Lung (tissue), 12 donors: ENCODE results near the gene CD22. TPM values are rescaled to one million over a fixed set of nuclear protein-coding genes. Genes with fewer than 3 reads are reported as not detected.
A peak's percentile ranks its signal among the peaks of the same experiment; 100 is the strongest.

Experiments used
- ATAC-seq: fragments of 200-7000 bp; cut with Tn5 transposase; one replicate; pipeline ENCODE4 v1.9.1; 2020; ENCODE audit warnings: moderate number of reproducible peaks; ENCODE audit not compliant: insufficient read depth, low FRiP score
- DNase-seq, 3 donors: peaks; one replicate each; pipeline ENCODE4 v3.0.0-alpha.2; 2013 to 2017
- H3K27ac ChIP-seq, 2 donors: one replicate each; pipeline ENCODE4 v1.5.1; 2013; ENCODE audit warnings: mild to moderate bottlenecking in 2 of 2, moderate library complexity in 2 of 2, control low read depth in 1 of 2, inconsistent platforms in 1 of 2, low read depth in 1 of 2, low read length in 1 of 2
- H3K27me3 ChIP-seq, 3 donors: one replicate each; pipeline ENCODE4 v1.5.1; 2013; ENCODE audit warnings: low read length in 2 of 3; ENCODE audit not compliant: control insufficient read depth in 3 of 3, insufficient read depth in 3 of 3
- H3K36me3 ChIP-seq, 4 donors: one replicate each; pipeline ENCODE4 v1.5.1; 2013; ENCODE audit warnings: low read length in 4 of 4, mild to moderate bottlenecking in 1 of 4, moderate library complexity in 1 of 4; ENCODE audit not compliant: control insufficient read depth in 4 of 4, insufficient read depth in 4 of 4
- H3K4me1 ChIP-seq, 5 donors: one replicate each; pipeline ENCODE4 v1.5.1; 2013; ENCODE audit warnings: low read length in 5 of 5, mild to moderate bottlenecking in 2 of 5, moderate library complexity in 1 of 5; ENCODE audit not compliant: control insufficient read depth in 5 of 5, insufficient read depth in 5 of 5
- H3K4me3 ChIP-seq: one replicate; pipeline ENCODE4 v1.5.1; 2013; ENCODE audit warnings: mild to moderate bottlenecking, control low read depth, moderate library complexity
- H3K9ac ChIP-seq, 2 donors: one replicate each; pipeline ENCODE4 v1.5.1; 2013; ENCODE audit warnings: low read length in 2 of 2, control low read depth in 1 of 2; ENCODE audit not compliant: insufficient read depth in 1 of 2
- H3K9me3 ChIP-seq, 4 donors: one replicate each; pipeline ENCODE4 v1.5.1; 2013; ENCODE audit warnings: low read length in 3 of 4, mild to moderate bottlenecking in 1 of 4, moderate library complexity in 1 of 4; ENCODE audit not compliant: control insufficient read depth in 4 of 4, insufficient read depth in 3 of 4
- WGBS, 2 donors: extraction: QIAGEN DNeasy Blood & Tissue Kit; methylation state at CpG; one replicate each; pipeline ENCODE4 v1.1.7; 2013; 5-methylcytosine and 5-hydroxymethylcytosine counted together
- polyA plus RNA-seq, 2 donors: library from polyadenylated mRNA; stranded (reverse); fragments of 200-250 nt; gene quantifications; one replicate each; pipeline ENCODE4 v1.2.1, GENCODE V29; 2013
- total RNA-seq, 2 donors: library from RNA; depleted of rRNA in 1 of 2; stranded (reverse); fragments of >200 nt in 1 of 2; gene quantifications; one replicate each; pipeline ENCODE4 v1.2.1, GENCODE V29; 2014 to 2021
- TF ChIP-seq, protein P1 (sequence below): IDR thresholded peaks from 2 replicates; pipeline ENCODE4 v1.5.1; 2012; ENCODE audit warnings: mild to moderate bottlenecking; ENCODE audit errors: control extremely low read depth, extremely low read depth
- donor health status: control.
- donor health status: control.
- donor health status: Bipolar disorder and iron deficiency.
- donor health status: healthy.
- donor health status: DM: yes; HTN: yes; CAD: no.

CD22 gene
- total and polyA plus RNA-seq, 4 donors = 4.7 to 53.8 (median 30.7) TPM

DNA sequence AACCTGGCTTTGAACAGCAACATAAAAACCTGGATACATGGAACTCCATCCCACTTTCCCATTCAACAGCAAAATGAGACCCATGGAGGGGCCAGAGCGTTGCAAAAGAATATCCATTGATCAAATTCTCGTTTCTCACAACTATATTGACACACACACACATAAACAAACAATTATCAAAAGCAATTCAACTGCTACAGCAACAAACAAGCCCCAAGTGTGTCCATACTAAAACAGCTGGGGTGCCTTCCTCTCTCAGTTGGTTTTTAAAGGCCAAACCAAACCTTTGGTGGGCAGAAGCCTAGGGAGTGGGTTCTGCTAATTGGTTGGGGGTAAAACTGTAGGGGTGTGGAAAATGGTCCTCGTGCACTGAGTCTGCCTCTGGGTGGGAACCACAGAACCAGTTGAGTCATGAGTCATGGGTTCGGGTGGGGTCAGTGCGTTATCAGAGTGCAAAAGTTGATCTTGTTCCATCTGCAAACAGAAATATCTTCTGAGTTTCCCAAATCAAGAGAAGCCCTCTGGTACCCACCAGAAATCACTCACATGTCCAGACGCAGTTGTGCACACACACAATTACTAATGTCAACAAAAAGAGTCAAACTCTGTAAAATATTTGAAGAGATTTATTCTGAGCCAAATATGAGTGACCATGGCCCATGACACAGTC, 60.3 kb downstream of the CD22 start:
- no peaks in the 10 kb centered on the region for H3K27me3 ChIP-seq
- ATAC-seq = no peak
- no peak overlapping the region for H3K9ac ChIP-seq
- no peaks in the 10 kb centered on the region for H3K4me1 ChIP-seq
- no peaks in the 10 kb centered on the region for H3K9me3 ChIP-seq
- TF ChIP-seq, protein P1, sequence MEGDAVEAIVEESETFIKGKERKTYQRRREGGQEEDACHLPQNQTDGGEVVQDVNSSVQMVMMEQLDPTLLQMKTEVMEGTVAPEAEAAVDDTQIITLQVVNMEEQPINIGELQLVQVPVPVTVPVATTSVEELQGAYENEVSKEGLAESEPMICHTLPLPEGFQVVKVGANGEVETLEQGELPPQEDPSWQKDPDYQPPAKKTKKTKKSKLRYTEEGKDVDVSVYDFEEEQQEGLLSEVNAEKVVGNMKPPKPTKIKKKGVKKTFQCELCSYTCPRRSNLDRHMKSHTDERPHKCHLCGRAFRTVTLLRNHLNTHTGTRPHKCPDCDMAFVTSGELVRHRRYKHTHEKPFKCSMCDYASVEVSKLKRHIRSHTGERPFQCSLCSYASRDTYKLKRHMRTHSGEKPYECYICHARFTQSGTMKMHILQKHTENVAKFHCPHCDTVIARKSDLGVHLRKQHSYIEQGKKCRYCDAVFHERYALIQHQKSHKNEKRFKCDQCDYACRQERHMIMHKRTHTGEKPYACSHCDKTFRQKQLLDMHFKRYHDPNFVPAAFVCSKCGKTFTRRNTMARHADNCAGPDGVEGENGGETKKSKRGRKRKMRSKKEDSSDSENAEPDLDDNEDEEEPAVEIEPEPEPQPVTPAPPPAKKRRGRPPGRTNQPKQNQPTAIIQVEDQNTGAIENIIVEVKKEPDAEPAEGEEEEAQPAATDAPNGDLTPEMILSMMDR = no peak
- 71 to 84% methylated on average over 6 of the region's 6 CpGs for WGBS, 2 donors
- H3K27ac ChIP-seq = no peak overlapping the region
- no peaks in the 10 kb centered on the region for H3K36me3 ChIP-seq
- no peak overlapping the region for H3K4me3 ChIP-seq
- DNase-seq = no peak

DNA sequence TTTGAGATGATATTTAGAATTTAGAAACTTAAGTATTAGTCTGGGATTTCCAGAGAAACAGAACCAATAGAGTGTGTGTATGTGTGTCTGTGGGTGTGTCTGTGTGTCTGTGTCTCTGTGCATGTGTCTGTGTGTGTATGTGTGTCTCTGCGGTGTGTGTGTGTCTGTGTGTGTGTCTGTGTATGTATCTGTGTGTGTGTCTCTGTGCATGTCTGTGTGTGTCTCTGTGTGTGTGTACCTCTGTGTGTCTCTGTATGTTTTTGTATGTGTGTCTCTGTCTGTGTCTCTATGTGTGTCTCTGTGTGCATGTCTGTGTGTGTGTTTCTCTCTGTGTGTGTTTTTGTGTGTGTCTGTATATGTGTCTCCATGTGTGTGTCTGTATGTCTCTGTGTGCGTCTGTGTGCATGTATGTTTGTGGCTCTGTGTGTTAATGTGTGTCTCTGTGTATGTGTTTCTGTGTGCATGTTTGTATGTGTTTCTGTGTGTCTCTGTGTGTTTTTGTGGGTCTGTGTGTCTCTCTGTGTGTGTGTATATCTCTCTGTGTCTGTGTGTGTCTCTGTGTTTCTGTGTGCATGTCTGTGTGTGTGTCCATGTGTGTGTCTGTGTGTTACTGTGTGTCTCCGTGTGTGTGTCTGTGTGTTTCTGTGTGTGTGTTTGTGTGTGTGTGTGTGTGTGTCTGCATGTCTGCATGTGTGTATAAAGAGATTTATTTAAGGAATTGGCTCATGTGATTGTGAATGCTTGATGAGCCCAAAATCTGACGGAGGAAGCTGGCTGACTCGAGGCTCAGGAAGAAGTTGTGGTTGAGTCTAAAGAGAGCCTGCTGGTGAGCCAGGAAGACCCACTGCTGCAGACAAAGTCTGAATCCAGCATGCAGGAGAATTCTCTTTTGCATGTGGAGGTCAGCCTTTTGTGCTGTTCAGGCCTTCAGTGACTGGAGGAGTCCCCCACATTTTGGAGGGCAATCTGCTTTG, 64.0 kb downstream of the CD22 start:
- no peaks in the 10 kb centered on the region for H3K27me3 ChIP-seq
- 62 to 68% methylated on average over 5 of the region's 5 CpGs for WGBS, 2 donors
- peaks cover 0 to 5% (median 0%) of the 10 kb centered on the region in 5 donors for H3K4me1 ChIP-seq

DNA sequence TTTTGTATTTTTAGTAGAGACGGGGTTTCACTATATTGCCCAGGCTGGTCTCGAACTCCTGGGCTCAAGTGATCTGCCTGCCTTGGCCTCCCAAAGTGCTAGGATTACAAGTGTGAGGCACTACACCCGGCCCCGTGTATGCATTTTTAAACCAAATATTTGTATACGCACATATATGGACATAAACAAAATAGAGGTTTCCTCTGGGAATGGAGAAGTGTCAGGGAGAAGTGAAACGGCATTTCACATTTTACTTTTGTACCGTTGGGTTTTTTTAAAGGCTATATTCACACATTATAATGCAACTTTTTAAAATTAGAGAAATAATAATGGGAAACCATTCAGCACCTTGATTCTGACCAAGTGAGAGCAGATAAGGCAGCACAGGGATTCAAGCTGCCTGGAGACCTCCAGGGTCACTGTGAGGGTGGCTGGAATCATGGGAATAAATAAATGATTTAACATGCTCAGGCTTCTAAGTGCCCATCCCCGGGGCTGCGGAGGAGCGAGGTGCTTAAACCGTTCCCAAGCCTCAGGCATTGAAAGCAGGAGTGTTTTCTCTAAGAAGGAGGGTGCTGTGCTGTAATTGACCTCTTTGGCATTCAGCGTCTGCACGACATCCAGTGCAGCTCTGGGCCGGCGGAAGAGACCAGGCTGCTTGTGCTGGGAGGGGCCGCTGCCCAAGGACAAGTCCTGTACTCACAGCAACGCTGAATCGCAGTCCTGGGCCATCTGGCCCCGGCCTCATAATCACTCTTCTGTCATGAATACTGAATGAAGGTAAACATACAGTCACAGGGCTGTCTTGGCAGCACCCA, 66.6 kb downstream of the CD22 start:
- ATAC-seq = no peak
- H3K4me1 ChIP-seq = peaks cover 0 to 5% (median 0%) of the 10 kb centered on the region in 5 donors
- TF ChIP-seq, protein P1 = no peak
- no peak overlapping the region for H3K4me3 ChIP-seq
- DNase-seq = peak in 1 of 3 donors; percentile 37
- H3K27me3 ChIP-seq = no peaks in the 10 kb centered on the region
- WGBS, 2 donors = 48 to 71% methylated on average over 19 of the region's 19 CpGs
- no peaks in the 10 kb centered on the region for H3K36me3 ChIP-seq
- H3K27ac ChIP-seq = no peak overlapping the region
- H3K9ac ChIP-seq = no peak overlapping the region
- H3K9me3 ChIP-seq = no peaks in the 10 kb centered on the region

More for the DNA sequence above, 64.0 kb downstream of the CD22 start:
- TF ChIP-seq, protein P1 = no peak
- DNase-seq (no peak), ATAC-seq (no peak)
- Histone ChIP-seq H3K9me3 (no peaks in the 10 kb centered on the region), H3K4me3 (no peak overlapping the region), H3K27ac (no peak overlapping the region), H3K36me3 (no peaks in the 10 kb centered on the region), H3K9ac (no peak overlapping the region)
